ENCODE results near the gene ACVR2B. TPM values are rescaled to one million over a fixed set of nuclear protein-coding genes. Genes with fewer than 3 reads are reported as not detected.

Gene ACVR2B
- total and polyA plus RNA-seq, 2 of the 13 experiments (the other 11 are each of a cell fraction or from before 2014, with no cell fraction given) = 10.0 to 12.7 TPM

DNA sequence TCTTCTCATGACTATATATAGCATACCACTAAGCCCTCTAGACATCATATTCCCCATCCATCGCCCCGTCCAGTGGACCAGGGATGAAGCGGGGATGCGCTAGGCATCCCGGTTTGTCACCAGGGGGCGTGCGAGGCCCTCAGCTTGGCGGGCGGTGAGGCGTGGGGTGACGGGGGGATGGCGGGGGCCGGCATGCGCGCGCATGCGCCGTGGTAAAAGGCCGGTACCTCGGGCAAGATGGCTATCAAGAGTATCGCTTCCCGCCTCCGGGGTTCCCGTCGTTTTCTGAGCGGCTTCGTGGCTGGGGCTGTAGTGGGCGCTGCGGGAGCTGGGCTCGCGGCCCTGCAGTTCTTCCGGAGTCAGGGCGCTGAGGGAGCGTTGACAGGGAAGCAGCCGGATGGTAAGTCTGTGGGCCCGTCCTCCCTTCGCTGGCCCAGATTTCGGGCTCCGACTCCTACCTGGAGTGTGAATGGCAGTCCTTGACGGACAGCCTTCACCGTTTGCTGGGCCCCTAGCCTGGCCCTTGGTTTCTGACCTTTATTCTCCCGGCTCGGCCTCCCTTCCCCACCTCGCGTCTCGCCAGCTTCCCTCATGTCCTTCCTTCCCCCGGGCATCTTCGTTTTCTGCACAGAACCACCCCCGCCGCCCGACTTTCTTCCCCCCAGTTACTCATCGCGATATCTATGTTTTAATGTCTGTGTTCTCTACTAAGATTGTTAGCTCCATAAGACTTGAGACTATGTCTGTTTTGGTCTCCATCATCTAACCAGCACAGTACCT is 42.6 kb downstream of the ACVR2B start, which contains the start of gene EXOG (continued):
- TF ChIP-seq, protein P1, sequence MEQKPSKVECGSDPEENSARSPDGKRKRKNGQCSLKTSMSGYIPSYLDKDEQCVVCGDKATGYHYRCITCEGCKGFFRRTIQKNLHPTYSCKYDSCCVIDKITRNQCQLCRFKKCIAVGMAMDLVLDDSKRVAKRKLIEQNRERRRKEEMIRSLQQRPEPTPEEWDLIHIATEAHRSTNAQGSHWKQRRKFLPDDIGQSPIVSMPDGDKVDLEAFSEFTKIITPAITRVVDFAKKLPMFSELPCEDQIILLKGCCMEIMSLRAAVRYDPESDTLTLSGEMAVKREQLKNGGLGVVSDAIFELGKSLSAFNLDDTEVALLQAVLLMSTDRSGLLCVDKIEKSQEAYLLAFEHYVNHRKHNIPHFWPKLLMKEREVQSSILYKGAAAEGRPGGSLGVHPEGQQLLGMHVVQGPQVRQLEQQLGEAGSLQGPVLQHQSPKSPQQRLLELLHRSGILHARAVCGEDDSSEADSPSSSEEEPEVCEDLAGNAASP (CRISPR knock-in tag; IDR thresholded peaks at IDR 0.05; ENCODE audit: borderline replicate concordance) = 0 out of 2 replicates have a peak, but pooled peaks have one; percentile 18
- TF ChIP-seq, protein P2, sequence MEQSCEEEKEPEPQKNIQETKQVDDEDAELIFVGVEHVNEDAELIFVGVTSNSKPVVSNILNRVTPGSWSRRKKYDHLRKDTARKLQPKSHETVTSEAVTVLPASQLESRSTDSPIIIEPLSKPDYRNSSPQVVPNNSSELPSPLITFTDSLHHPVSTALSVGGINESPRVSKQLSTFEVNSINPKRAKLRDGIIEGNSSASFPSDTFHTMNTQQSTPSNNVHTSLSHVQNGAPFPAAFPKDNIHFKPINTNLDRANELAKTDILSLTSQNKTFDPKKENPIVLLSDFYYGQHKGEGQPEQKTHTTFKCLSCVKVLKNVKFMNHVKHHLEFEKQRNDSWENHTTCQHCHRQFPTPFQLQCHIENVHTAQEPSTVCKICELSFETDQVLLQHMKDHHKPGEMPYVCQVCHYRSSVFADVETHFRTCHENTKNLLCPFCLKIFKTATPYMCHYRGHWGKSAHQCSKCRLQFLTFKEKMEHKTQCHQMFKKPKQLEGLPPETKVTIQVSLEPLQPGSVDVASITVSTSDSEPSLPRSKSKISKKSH (CRISPR knock-in tag; IDR thresholded peaks at IDR 0.05; ENCODE audit: borderline replicate concordance) = peak; percentile 86
- TF ChIP-seq, protein P3, sequence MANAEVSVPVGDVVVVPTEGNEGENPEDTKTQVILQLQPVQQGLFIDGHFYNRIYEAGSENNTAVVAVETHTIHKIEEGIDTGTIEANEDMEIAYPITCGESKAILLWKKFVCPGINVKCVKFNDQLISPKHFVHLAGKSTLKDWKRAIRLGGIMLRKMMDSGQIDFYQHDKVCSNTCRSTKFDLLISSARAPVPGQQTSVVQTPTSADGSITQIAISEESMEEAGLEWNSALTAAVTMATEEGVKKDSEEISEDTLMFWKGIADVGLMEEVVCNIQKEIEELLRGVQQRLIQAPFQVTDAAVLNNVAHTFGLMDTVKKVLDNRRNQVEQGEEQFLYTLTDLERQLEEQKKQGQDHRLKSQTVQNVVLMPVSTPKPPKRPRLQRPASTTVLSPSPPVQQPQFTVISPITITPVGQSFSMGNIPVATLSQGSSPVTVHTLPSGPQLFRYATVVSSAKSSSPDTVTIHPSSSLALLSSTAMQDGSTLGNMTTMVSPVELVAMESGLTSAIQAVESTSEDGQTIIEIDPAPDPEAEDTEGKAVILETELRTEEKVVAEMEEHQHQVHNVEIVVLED (CRISPR knock-in tag; IDR thresholded peaks at IDR 0.05; ENCODE audit: borderline replicate concordance) = peak; percentile 60; the same call in 1 of the 2 replicates
- no peak; the same call in 1 of the 2 replicates for TF ChIP-seq GFI1 (CRISPR knock-in tag; IDR thresholded peaks at IDR 0.05; ENCODE audit: borderline replicate concordance)
- TF ChIP-seq, protein P4, sequence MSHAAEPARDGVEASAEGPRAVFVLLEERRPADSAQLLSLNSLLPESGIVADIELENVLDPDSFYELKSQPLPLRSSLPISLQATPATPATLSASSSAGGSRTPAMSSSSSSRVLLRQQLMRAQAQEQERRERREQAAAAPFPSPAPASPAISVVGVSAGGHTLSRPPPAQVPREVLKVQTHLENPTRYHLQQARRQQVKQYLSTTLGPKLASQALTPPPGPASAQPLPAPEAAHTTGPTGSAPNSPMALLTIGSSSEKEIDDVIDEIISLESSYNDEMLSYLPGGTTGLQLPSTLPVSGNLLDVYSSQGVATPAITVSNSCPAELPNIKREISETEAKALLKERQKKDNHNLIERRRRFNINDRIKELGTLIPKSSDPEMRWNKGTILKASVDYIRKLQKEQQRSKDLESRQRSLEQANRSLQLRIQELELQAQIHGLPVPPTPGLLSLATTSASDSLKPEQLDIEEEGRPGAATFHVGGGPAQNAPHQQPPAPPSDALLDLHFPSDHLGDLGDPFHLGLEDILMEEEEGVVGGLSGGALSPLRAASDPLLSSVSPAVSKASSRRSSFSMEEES (CRISPR knock-in tag; IDR thresholded peaks at IDR 0.05) = 0 out of 2 replicates have a peak, but pooled peaks have one; percentile 34
- TF ChIP-seq ZNF367 (CRISPR knock-in tag; IDR thresholded peaks at IDR 0.05; ENCODE audit: borderline replicate concordance) = no peak
- TF ChIP-seq ESRRA (CRISPR knock-in tag; IDR thresholded peaks at IDR 0.05; ENCODE audit: low read depth) = no peak
- TF ChIP-seq ETV5 (CRISPR knock-in tag; IDR thresholded peaks at IDR 0.05; ENCODE audit: borderline replicate concordance) = peak; percentile 65; the same call in 1 of the 2 replicates
- peak; percentile 55 for TF ChIP-seq POLR2AphosphoS5 (IDR thresholded peaks at IDR 0.05; ENCODE audit: low read depth, low read length)
- TF ChIP-seq, protein P5, sequence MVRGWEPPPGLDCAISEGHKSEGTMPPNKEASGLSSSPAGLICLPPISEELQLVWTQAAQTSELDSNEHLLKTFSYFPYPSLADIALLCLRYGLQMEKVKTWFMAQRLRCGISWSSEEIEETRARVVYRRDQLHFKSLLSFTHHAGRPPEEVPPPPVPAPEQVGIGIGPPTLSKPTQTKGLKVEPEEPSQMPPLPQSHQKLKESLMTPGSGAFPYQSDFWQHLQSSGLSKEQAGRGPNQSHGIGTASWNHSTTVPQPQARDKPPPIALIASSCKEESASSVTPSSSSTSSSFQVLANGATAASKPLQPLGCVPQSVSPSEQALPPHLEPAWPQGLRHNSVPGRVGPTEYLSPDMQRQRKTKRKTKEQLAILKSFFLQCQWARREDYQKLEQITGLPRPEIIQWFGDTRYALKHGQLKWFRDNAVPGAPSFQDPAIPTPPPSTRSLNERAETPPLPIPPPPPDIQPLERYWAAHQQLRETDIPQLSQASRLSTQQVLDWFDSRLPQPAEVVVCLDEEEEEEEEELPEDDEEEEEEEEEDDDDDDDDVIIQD (CRISPR knock-in tag; IDR thresholded peaks at IDR 0.05; ENCODE audit: low read depth) = 0 out of 2 replicates have a peak, but pooled peaks have one; percentile 54
- peak; percentile 72; the same call in 1 of the 2 replicates for TF ChIP-seq ZNF160 (CRISPR knock-in tag; IDR thresholded peaks at IDR 0.05)
- TF ChIP-seq CREB1 (IDR thresholded peaks at IDR 0.05) = 0 out of 2 replicates have a peak, but pooled peaks have one; percentile 36
- peak; percentile 14; the same call in 1 of the 2 replicates for TF ChIP-seq CREB1 (CRISPR knock-in tag; IDR thresholded peaks at IDR 0.05)
- no peak for TF ChIP-seq ZSCAN22 (CRISPR knock-in tag; IDR thresholded peaks at IDR 0.05)
- 0 out of 2 replicates have a peak, but pooled peaks have one; percentile 27 for TF ChIP-seq ZNF563 (CRISPR knock-in tag; IDR thresholded peaks at IDR 0.05)
- TF ChIP-seq DNMT1 (CRISPR knock-in tag; IDR thresholded peaks at IDR 0.05) = 0 out of 2 replicates have a peak, but pooled peaks have one; percentile 25
- TF ChIP-seq MEIS1 (CRISPR knock-in tag; IDR thresholded peaks at IDR 0.05; ENCODE audit: borderline replicate concordance) = peak; percentile 18; the same call in 1 of the 2 replicates

Measured in HepG2 (cell line).